ENCODE data around the gene MAGEB6. TPM values are rescaled to one million over a fixed set of nuclear protein-coding genes. Genes with fewer than 3 reads are reported as not detected.

Gene MAGEB6
- total and polyA plus RNA-seq, 2 donors (not counting 3 experiments of a cell fraction or from before 2014, with no cell fraction given) = not detected

DNA sequence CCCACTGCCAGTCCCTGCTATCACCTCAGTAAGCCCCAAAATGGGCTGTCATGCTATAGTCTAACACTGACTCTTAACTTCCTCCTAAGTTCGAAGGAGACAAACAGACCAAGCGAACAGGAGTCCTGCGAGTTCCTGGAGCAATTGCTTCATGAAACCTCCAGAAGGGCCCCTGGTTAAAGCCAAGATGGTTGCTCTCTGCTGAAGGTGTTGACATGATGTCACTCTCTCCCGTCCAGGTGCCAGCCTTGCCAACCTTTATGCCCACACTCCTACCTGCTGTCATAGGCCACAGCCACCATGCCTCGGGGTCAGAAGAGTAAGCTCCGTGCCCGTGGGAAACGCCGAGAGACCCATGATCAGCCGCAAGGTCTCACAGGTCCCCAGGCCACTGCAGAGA lies 31.9 kb upstream of the MAGEB6 start, which contains the start of gene MAGEB6B:
Gene MAGEB6B (plus strand): TSS at position 301 of the 400 bp plus-strand sequence. CDS start 0 bp downstream, at position 301.
- dilution Hi-C loops (cut with MboI; ENCODE audit: extremely low pct_ligation_motif_present, low sequenced_read_pairs) = no loop called here
- H3K27ac ChIP-seq (ENCODE audit: insufficient read depth, low read depth, low read length) = no peak within 1 kb of the TSS
- H3K79me2 ChIP-seq (ENCODE audit: control insufficient read depth, insufficient read depth, low read length) = no peaks in the 10 kb centered on the region
- H3K9me3 ChIP-seq (replicated peaks; ENCODE audit: control insufficient read depth, insufficient read depth, low read length) = no peaks in the 10 kb centered on the region
- no peaks in the 10 kb centered on the region for H3K4me1 ChIP-seq (ENCODE audit: control insufficient read depth, extremely low read depth, insufficient read depth, low read length)
- no peaks in the 10 kb centered on the region for H4K20me1 ChIP-seq (replicated peaks; ENCODE audit: control insufficient read depth, extremely low read depth, insufficient read depth, low read length)
- TF ChIP-seq, protein P1, sequence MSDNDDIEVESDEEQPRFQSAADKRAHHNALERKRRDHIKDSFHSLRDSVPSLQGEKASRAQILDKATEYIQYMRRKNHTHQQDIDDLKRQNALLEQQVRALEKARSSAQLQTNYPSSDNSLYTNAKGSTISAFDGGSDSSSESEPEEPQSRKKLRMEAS (IDR thresholded peaks at IDR 0.05; ENCODE audit: insufficient read depth, insufficient read length) = no peak
- TF ChIP-seq POLR2A (IDR thresholded peaks at IDR 0.05; ENCODE audit: low read depth, low read length) (no peak), MYC (IDR thresholded peaks at IDR 0.05; ENCODE audit: low read depth, low read length) (no peak), GATA2 (IDR thresholded peaks at IDR 0.05; ENCODE audit: insufficient read depth, insufficient read length, low read depth, low read length) (no peak), EZH2 (IDR thresholded peaks at IDR 0.05; ENCODE audit: borderline replicate concordance, low read depth, low read length, severe bottlenecking) (no peak), FOS (IDR thresholded peaks at IDR 0.05; ENCODE audit: borderline replicate concordance, insufficient read depth, low read length) (no peak), JUN (IDR thresholded peaks at IDR 0.05; ENCODE audit: borderline replicate concordance, insufficient read depth, insufficient read length, low read depth) (no peak), POLR2AphosphoS5 (IDR thresholded peaks at IDR 0.05; ENCODE audit: insufficient read depth, low read depth, low read length) (no peak)
- TF ChIP-seq, protein P2, sequence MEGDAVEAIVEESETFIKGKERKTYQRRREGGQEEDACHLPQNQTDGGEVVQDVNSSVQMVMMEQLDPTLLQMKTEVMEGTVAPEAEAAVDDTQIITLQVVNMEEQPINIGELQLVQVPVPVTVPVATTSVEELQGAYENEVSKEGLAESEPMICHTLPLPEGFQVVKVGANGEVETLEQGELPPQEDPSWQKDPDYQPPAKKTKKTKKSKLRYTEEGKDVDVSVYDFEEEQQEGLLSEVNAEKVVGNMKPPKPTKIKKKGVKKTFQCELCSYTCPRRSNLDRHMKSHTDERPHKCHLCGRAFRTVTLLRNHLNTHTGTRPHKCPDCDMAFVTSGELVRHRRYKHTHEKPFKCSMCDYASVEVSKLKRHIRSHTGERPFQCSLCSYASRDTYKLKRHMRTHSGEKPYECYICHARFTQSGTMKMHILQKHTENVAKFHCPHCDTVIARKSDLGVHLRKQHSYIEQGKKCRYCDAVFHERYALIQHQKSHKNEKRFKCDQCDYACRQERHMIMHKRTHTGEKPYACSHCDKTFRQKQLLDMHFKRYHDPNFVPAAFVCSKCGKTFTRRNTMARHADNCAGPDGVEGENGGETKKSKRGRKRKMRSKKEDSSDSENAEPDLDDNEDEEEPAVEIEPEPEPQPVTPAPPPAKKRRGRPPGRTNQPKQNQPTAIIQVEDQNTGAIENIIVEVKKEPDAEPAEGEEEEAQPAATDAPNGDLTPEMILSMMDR (IDR thresholded peaks at IDR 0.05; ENCODE audit: extremely low read depth in 1 of 2, insufficient read depth in 1 of 2, low read depth in 1 of 2, low read length in 2 of 2) = no peak
- ChIA-PET POLR2A (no interaction called here), CTCF (no interaction called here)
- H2AFZ ChIP-seq (ENCODE audit: low read depth, low read length) = no peak within 1 kb of the TSS
- no peak within 1 kb of the TSS for H3K4me3 ChIP-seq (replicated peaks in 1 of 3; ENCODE audit: insufficient read depth in 1 of 3, low read depth in 1 of 3, low read length in 3 of 3)
- no peaks in the 10 kb centered on the region for H3K27me3 ChIP-seq (ENCODE audit: control insufficient read depth in 2 of 2, insufficient read depth in 2 of 2, low read length in 2 of 2)
- no peaks in the 10 kb centered on the region for H3K9me1 ChIP-seq (replicated peaks; ENCODE audit: control insufficient read depth, extremely low read depth, insufficient read depth, low read length)
- DNase-seq (ENCODE audit: low read depth, low spot score) = no peak
- no peaks in the 10 kb centered on the region for H3K36me3 ChIP-seq (ENCODE audit: control insufficient read depth in 2 of 2, extremely low read depth in 1 of 2, insufficient read depth in 2 of 2, low read length in 2 of 2)
- intact Hi-C loops (cut with micrococcal nuclease) = no loop called here
- H3K9ac ChIP-seq (replicated peaks; ENCODE audit: extremely low read depth, insufficient read depth, low read length) = no peak within 1 kb of the TSS
- BruUV-seq (replicated peaks) = no TSS peak
- no peak for FAIRE-seq
- no peak within 1 kb of the TSS for H3K4me2 ChIP-seq (ENCODE audit: insufficient read depth, low read length)

Measured in endothelial cell of umbilical vein (primary cell).